ENCODE data around the gene SLC25A52.

DNA sequence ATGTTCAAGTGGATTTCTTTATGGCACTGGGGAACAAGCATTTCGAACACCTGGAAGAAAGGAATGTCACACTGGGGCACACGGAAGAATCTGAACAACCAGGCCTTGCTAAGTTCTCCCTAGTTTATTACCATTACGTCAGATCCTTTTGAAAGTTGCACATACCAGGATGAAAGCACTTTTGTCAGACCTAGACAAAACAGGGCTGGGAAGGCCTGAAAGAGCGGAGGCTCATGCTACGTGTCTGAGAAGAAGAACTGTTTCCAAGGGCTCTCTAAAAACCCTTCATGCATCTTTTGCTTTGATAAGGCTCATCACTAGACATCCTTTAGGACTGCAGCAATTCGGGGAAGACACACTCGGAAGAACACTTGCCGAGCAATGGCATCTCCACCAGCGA lies 15.4 kb upstream of the SLC25A52 start:
- TF ChIP-seq, protein P1, sequence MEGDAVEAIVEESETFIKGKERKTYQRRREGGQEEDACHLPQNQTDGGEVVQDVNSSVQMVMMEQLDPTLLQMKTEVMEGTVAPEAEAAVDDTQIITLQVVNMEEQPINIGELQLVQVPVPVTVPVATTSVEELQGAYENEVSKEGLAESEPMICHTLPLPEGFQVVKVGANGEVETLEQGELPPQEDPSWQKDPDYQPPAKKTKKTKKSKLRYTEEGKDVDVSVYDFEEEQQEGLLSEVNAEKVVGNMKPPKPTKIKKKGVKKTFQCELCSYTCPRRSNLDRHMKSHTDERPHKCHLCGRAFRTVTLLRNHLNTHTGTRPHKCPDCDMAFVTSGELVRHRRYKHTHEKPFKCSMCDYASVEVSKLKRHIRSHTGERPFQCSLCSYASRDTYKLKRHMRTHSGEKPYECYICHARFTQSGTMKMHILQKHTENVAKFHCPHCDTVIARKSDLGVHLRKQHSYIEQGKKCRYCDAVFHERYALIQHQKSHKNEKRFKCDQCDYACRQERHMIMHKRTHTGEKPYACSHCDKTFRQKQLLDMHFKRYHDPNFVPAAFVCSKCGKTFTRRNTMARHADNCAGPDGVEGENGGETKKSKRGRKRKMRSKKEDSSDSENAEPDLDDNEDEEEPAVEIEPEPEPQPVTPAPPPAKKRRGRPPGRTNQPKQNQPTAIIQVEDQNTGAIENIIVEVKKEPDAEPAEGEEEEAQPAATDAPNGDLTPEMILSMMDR (IDR thresholded peaks at IDR 0.05), result no peak
- no peak for TF ChIP-seq POLR2A (IDR thresholded peaks at IDR 0.05)
